GM21717 (cell line): ENCODE data around the gene NDC1.
A peak's percentile ranks its signal among the peaks of the same experiment; 100 is the strongest.
"Not testable (repeated sequence)": the region's sequence is repeated elsewhere in the genome, so short reads cannot be mapped to it uniquely, and the experiment has no call there.

Experiments
- ATAC-seq: cut with Tn5 transposase; IDR thresholded peaks from one replicate; pipeline ENCODE4 v1.9.1; 2021; ENCODE audit warnings: mild to moderate bottlenecking, moderate library complexity; ENCODE audit not compliant: unreplicated experiment

NDC1 gene

GRCh38 chr1:53766831-53767405 is 71.2 kb downstream of the NDC1 start:
- no peak for ATAC-seq

GRCh38 chr1:53766194-53766742 is 71.8 kb downstream of the NDC1 start:
- ATAC-seq, result no peak

GRCh38 chr1:53765657-53766056 is 72.4 kb downstream of the NDC1 start:
- ATAC-seq, result no peak

- ATAC-seq, result no peak
These were observed 74.2 kb downstream of the NDC1 start for GRCh38 chr1:53763911-53764310.

- no peak for ATAC-seq
These were observed 74.6 kb downstream of the NDC1 start for GRCh38 chr1:53763461-53763860.

- not testable (repeated sequence) for ATAC-seq
These were observed 77.6 kb downstream of the NDC1 start for GRCh38 chr1:53760497-53760896.

GRCh38 chr1:53755874-53756273 is 82.2 kb downstream of the NDC1 start:
- no peak for ATAC-seq

GRCh38 chr1:53754484-53755312 is 83.4 kb downstream of the NDC1 start:
- no peak for ATAC-seq

GRCh38 chr1:53752281-53752680 is 85.8 kb downstream of the NDC1 start:
- ATAC-seq, result no peak

- ATAC-seq, result no peak
These were observed 90.3 kb downstream of the NDC1 start for GRCh38 chr1:53747841-53748240.

- no peak for ATAC-seq
These were observed 97.4 kb downstream of the NDC1 start for GRCh38 chr1:53740621-53741105.

GRCh38 chr1:53739109-53739681 is 98.9 kb downstream of the NDC1 start, which contains the start of gene GLIS1:
TSS of gene GLIS1 (minus strand) at chr1:53739164. CDS start at chr1:53738064, 1,100 bp downstream.
- ATAC-seq, result peak; percentile 92

- peak; percentile 12 for ATAC-seq
These were observed 99.6 kb downstream of the NDC1 start for GRCh38 chr1:53738205-53739108.

- no peak for ATAC-seq
These were observed 100.4 kb downstream of the NDC1 start for GRCh38 chr1:53737648-53738204.

- no peak for ATAC-seq
These were observed 101.8 kb downstream of the NDC1 start for GRCh38 chr1:53736290-53736689.

GRCh38 chr1:53735681-53736080 is 102.4 kb downstream of the NDC1 start:
- ATAC-seq, result no peak

- no peak for ATAC-seq
These were observed 102.8 kb downstream of the NDC1 start for GRCh38 chr1:53735261-53735660.

GRCh38 chr1:53734650-53735211 is 103.4 kb downstream of the NDC1 start:
- no peak for ATAC-seq

- no peak for ATAC-seq
These were observed 104.0 kb downstream of the NDC1 start for GRCh38 chr1:53733975-53734649.
